ENCODE measurements around the gene MCM3.

Gene MCM3

GRCh38 chr6:52284460-52285176 lies at the start of gene MCM3:
Gene MCM3, minus strand, starts transcription at chr6:52284742. Its CDS starts 68 bp downstream, at chr6:52284674.
- DNase-seq (ENCODE audit: low spot score) (peak; percentile 98), FAIRE-seq (peak; percentile 93)

GRCh38 chr6:52333840-52334200 lies 49.3 kb upstream of the MCM3 start:
- FAIRE-seq, result no peak
- no peak for DNase-seq (ENCODE audit: low spot score)

- no peak for DNase-seq (ENCODE audit: low spot score)
- FAIRE-seq, result no peak
Observed at GRCh38 chr6:52331793-52332457, 47.4 kb upstream of the MCM3 start.

GRCh38 chr6:52330470-52330869 lies 45.9 kb upstream of the MCM3 start:
- FAIRE-seq, result no peak
- DNase-seq (ENCODE audit: low spot score), result no peak

- DNase-seq (ENCODE audit: low spot score) (no peak), FAIRE-seq (no peak)
Observed at GRCh38 chr6:52328729-52329128, 44.2 kb upstream of the MCM3 start.

DNA sequence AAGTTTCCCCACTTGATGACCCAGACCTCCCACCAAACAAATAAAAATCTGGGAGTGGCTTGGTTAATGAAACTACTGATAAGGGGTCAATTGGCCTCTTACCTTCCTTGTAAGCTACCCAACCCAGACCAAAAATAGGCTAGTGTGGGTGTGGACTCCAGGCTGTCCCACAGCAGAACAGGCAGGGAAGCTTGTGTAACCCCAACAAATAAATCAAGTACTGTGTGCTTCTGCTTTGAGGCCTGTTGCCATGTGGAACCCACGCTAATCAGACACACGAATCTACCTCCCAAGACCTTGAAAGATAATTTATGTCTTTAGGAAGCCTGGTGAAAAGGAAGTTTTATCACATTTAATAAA lies 43.7 kb upstream of the MCM3 start:
- DNase-seq (ENCODE audit: low spot score) (no peak), FAIRE-seq (no peak)

DNA sequence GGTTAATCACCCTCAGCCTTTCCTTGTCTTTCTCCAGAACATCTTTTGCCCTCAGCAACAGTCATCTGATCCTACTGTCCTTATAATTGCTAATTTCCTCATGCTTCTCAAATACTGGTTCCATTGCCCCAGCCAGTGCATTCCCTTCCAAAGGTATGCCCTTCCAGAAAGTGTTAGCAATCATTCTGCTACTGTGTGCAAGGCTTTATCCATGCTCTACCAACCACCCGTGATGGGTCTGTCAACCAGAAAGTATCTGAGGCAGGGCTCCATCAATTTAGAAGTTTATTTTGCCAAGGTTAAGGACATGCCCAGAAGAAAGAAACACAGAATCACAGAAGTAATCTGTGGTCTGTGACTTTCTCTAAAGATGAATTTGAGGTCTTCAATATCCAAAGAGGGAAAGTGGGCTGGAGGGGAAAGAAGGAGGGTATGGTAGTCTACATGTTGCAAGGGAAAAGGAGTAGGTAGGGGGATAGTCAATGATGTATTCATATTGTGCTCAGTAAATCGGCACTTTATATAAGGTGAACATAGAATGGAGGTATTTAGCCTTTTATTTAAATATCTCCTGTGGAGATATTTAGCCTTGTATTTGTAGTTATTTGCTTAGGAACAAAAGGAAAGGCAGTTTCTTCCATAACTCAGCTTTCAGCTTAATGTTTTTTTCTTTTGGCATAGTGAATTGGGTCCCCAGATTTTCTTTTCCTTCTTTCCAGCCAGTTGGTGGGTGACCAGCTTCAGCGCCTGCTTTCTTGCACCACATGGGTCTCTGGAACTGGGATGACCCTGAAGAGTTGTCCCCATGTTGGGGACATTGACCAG lies 42.2 kb upstream of the MCM3 start:
- DNase-seq (ENCODE audit: low spot score), result no peak
- FAIRE-seq, result no peak

- FAIRE-seq, result no peak
- DNase-seq (ENCODE audit: low spot score), result no peak
Observed at GRCh38 chr6:52325695-52326471, 41.3 kb upstream of the MCM3 start.

DNA sequence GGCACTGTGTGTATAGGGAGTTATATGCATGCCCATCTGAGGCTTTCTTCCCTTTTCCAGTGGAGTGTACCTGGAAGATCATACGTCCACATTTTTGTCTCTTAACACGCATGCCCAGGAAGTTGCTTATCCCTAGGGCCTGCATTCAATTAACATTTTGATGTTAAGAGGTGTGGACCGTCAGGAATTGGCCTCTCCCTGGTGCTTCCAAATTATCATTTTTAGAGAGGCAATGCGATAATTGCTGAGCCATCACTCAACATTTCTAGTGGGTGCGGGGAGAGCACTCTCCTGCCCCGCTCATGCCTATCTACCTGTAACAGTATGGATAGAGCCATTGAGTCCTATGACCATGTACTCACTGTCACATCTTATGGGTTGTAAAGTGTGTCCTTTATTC lies 39.6 kb upstream of the MCM3 start:
- FAIRE-seq (no peak), DNase-seq (ENCODE audit: low spot score) (no peak)

DNA sequence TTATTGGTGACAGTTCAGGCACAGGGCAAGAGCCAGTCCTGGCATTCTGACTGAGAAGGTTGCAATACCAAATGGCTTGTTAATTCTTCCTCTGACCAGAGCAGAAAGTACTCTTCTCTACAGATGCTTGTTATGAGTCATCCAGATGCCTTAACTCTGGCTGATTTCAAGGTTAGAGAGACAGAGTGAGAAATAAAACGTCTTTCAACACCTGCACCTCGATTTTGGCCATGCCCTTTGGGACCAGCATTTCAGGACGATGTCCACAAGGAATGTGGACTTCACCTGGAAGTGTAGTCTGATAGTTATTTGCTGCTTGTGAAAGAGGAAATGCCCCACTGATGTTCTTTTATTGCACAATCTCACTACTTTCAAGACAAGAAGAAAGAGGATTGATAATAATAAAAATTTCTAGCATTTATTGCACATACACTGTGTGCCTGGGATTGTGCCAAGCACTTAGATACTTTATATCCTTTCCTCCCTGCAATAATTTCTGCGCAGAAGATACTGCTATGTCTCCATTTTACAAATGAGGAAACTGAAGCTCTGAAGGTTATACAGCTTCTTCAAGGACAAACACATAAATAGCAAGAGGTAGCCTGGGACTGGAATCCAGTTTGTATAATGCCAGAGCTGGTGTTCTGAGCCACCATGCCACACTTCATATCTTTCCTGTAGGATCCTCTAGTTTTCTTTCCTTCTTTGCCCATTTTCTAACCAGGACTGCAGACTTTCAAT lies 33.5 kb upstream of the MCM3 start:
- FAIRE-seq, result no peak
- DNase-seq (ENCODE audit: low spot score), result no peak

GRCh38 chr6:52317211-52317610 lies 32.7 kb upstream of the MCM3 start:
- DNase-seq (ENCODE audit: low spot score) (no peak), FAIRE-seq (no peak)

DNA sequence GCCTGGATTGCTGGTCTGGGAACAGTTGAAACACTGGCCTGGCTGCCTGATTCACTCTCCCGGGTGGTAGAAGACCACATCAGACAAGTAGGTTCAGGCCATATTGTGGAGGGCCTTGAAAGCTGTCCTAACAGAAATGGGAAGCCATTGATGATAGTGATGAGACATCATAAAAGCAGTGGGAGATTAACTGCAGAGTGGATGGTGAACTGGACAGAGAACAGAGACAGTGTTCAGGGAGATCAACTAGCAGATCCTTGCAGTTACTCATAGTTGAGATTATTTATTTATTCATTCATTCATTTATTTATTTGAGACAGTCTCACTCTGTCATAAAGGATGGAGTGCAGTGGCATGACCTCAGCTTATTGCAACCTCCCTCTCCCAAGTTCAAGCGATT lies 30.2 kb upstream of the MCM3 start:
- DNase-seq (ENCODE audit: low spot score) (no peak), FAIRE-seq (no peak)

GRCh38 chr6:52312461-52312860 lies 27.9 kb upstream of the MCM3 start:
- DNase-seq (ENCODE audit: low spot score) (no peak), FAIRE-seq (no peak)

DNA sequence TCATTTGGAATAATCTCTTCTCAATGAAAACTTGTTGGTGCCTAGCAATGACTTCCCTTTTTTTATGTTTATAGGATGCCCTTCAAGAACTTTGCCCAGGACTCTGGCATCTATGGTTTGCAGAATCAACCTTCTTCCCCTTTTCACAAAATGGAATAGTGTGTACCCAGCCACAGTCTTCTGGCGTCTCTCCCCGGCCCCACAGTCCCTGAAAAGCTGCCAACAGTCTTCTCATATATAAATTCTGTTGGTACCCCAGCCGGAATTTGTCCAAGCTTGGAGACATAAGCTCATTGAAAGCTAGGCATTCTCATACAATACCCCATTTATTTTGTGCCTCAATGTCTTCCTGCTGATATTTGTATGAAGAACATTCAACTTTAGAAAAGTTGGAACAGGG lies 26.4 kb upstream of the MCM3 start:
- FAIRE-seq, result no peak
- no peak for DNase-seq (ENCODE audit: low spot score)

DNA sequence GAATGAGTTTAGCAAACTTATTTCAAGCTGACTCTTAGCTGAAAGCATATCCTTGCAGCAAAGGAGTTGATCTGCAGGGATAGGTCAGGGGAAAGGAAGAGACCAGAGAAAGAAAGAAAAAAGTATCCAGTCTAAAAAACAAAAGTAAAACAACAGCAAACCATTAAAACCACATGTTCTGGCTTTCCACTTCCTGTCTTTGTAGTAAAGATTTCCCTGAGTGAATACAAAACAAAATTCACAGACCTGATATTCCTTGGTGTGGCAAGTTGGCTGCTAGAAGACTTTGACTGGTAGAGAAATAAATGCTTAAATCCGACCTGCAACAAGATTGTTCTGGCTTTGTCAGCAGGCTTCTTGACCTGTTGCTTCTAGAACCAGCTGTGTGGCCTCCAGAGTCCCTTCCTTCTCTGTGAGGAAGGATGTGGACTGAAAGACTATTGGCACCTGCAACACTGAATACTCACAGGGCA lies 23.4 kb upstream of the MCM3 start:
- DNase-seq (ENCODE audit: low spot score) (no peak), FAIRE-seq (no peak)

DNA sequence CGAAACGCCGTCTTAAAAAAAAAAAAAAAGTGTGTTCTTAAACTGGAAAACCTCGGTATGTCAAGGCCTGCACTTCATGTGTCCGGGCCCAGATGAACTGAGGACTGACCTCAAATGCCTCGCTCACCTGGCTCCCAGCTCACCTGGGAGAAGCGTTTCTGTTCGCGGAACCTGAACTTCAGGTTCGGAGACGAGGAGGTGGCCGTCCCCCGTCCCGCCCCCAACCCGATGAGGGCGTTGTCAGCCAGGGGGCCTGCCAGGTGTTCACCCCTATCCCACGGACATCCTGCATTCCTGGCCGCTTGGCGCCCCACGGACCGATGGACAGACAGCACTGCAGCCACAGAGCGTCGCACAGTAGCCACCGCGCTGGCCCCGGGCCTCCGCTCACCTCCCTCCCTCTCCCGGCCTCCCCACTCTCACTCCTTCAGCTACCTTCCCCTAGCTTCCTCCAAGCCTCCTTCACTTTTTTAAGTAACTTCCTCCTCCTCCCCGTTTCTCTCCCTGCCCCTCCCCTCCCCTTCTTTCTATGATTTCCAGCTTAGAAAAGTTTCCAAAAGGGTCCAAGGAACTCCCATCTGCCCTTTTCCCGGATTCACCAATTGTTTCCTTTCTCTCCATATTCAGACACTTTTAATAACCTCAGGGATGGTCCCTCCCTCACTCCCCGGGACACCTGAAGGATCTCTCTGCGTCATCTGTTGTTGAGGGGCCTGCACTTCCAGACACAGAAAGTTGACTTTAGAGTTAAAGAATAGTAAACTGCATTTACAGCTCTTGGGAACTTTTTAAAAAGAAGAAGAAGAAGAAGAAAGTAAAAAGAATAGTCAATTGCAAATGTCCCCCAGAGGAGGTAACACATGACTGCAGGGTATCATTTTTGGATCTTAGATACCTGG lies 22.7 kb upstream of the MCM3 start:
- DNase-seq (ENCODE audit: low spot score), result no peak
- no peak for FAIRE-seq

DNA sequence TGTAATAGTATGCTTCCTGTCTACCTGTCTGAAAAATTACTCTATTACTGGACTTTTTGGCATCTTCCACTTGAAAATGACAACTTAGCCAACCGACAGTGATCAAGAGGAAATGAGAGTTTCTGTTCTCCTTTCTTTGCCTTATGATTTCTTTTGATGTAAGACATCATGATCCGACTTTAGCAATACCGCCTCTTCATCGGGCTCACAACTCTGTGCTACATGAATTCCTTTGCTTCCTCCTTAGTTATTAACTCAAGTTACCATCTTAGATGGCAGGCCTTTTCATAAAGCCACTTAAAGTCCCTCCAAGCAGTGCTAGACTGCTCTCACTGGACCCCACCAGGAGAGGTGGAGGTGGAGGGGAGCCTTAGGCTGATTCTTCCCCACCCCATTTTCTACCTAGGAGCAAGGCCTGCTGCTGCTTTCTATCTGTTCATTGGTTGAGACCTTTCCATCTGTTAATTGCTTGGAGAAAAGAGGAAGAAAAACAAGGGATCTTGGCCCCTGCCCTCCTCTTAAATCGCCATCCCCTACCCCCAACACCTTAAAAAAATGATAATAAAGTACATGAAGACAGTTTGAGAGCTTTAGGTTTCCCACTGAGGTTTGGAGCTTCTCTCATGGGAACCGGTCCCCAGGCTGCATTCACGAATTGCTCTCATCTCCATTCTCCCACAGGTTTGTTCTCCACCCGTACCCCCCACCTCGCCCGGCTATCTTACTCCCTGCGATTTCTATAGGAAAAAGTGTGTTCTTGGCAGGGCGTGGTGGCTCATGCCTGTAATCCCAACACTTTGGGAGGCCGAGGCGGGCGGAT lies 21.6 kb upstream of the MCM3 start:
- FAIRE-seq (no peak), DNase-seq (ENCODE audit: low spot score) (no peak)

GRCh38 chr6:52305411-52305810 lies 20.9 kb upstream of the MCM3 start:
- DNase-seq (ENCODE audit: low spot score) (no peak), FAIRE-seq (no peak)

GRCh38 chr6:52304983-52305390 lies 20.4 kb upstream of the MCM3 start:
- no peak for DNase-seq (ENCODE audit: low spot score)
- FAIRE-seq, result no peak
